H1 (cell line): Measurements from ENCODE around the gene KCNA10. TPM values are rescaled to one million over a fixed set of nuclear protein-coding genes. Genes with fewer than 3 reads are reported as not detected.

ENCODE experiments used
- CTCF ChIA-PET: fragments of 300-600 bp; sonication (Branson Sonifier 250); formaldehyde crosslinking; loops from one replicate; lab custom pipeline; 2021; ENCODE audit not compliant: partially characterized antibody; lab: Charles Lee
- POLR2A ChIA-PET: fragments of 300-600 bp; sonication (Branson Sonifier 250); formaldehyde crosslinking; loops from one replicate; lab custom pipeline; 2021; ENCODE audit warnings: inconsistent platforms; ENCODE audit not compliant: partially characterized antibody; lab: Charles Lee
- DNase-seq, 2 experiments: peaks; one replicate each; pipeline versions ENCODE4 v3.0.0 to v3.0.0-alpha.2; 2010 to 2022; ENCODE audit warnings: low spot score in 2 of 2, low read depth in 1 of 2, mixed read lengths in 1 of 2
- FAIRE-seq: peaks from 2 replicates; lab custom pipeline; 2011; peaks lifted over from hg19 to GRCh38; lab: Jason Lieb, UNC
- H2AFZ ChIP-seq: 2 replicates; pipeline ENCODE4 v1.8.1; 2012; ENCODE audit warnings: low read length, inconsistent platforms
- H2AK5ac ChIP-seq: 2 replicates; pipeline ENCODE4 v1.6.1; 2013; ENCODE audit warnings: low read depth, low read length
- H2BK120ac ChIP-seq: replicated peaks from 2 replicates; pipeline ENCODE3; 2013; ENCODE audit warnings: low read depth, low read length, inconsistent platforms
- H2BK12ac ChIP-seq: 2 replicates; pipeline ENCODE4 v1.6.1; 2013; ENCODE audit warnings: low read depth, low read length
- H2BK15ac ChIP-seq: 2 replicates; pipeline ENCODE4 v1.6.1; 2013; ENCODE audit warnings: low read length
- H2BK20ac ChIP-seq: 2 replicates; pipeline ENCODE4 v1.6.1; 2013; ENCODE audit warnings: low read length
- H2BK5ac ChIP-seq: 2 replicates; pipeline ENCODE4 v1.6.1; 2013; ENCODE audit warnings: low read depth, low read length
- H3K14ac ChIP-seq: 2 replicates; pipeline ENCODE4 v1.6.1; 2013; ENCODE audit warnings: inconsistent platforms; ENCODE audit not compliant: insufficient read length
- H3K18ac ChIP-seq: 2 replicates; pipeline ENCODE4 v1.6.1; 2013; ENCODE audit warnings: low read length; ENCODE audit errors: extremely low read depth
- H3K23ac ChIP-seq: 2 replicates; pipeline ENCODE4 v1.6.1; 2013; ENCODE audit warnings: inconsistent platforms; ENCODE audit not compliant: insufficient read length
- H3K23me2 ChIP-seq: 2 replicates; pipeline ENCODE4 v1.6.1; 2013; ENCODE audit warnings: low read depth, low read length
- H3K27ac ChIP-seq: 2 replicates; pipeline ENCODE4 v1.6.1; 2011; ENCODE audit warnings: low read depth, low read length, inconsistent platforms
- H3K27me3 ChIP-seq, 4 experiments: replicated peaks in 1 of 4; 1 replicate in 1 of 4; 2 replicates in 3 of 4; pipeline versions ENCODE4 v1.6.1 to v1.8.1; 2011 to 2013; ENCODE audit warnings: low read length in 3 of 4, mild to moderate bottlenecking in 3 of 4, inconsistent platforms in 2 of 4, mixed read lengths in 2 of 4, moderate library complexity in 1 of 4; ENCODE audit not compliant: control insufficient read depth in 3 of 4, insufficient read depth in 3 of 4; ENCODE audit errors: extremely low read depth in 1 of 4
- H3K36me3 ChIP-seq, 4 experiments: 2 replicates each; pipeline versions ENCODE4 v1.6.1 to v1.8.1; 2011 to 2013; ENCODE audit warnings: mild to moderate bottlenecking in 4 of 4, low read length in 3 of 4, moderate library complexity in 2 of 4, control low read depth in 1 of 4, inconsistent platforms in 1 of 4; ENCODE audit not compliant: insufficient read depth in 4 of 4, control insufficient read depth in 2 of 4
- H3K4ac ChIP-seq: replicated peaks from 2 replicates; pipeline ENCODE3; 2013; ENCODE audit warnings: low read length, low read depth, mixed read lengths, inconsistent platforms; ENCODE audit not compliant: insufficient read length
- H3K4me1 ChIP-seq, 4 experiments: replicated peaks in 1 of 4; 1 replicate in 1 of 4; 2 replicates in 3 of 4; pipeline versions ENCODE4 v1.6.1 to v1.8.1; 2011 to 2013; ENCODE audit warnings: low read length in 3 of 4, inconsistent platforms in 2 of 4, mixed read lengths in 1 of 4; ENCODE audit not compliant: insufficient read depth in 4 of 4, control insufficient read depth in 3 of 4
- H3K4me2 ChIP-seq, 2 experiments: 2 replicates each; pipeline versions ENCODE4 v1.6.1 to v1.8.1; 2011 to 2013; ENCODE audit warnings: low read depth in 2 of 2, low read length in 2 of 2, control low read depth in 1 of 2, inconsistent platforms in 1 of 2, mild to moderate bottlenecking in 1 of 2; ENCODE audit not compliant: insufficient read depth in 1 of 2
- H3K4me3 ChIP-seq, 4 experiments: fragments of 200-600, 300-600 bp in 1 of 4; sonication (generic), shearing (Covaris generic), sonication (Bioruptor Twin) in 1 of 4; 2 replicates each; pipeline versions ENCODE4 v1.5.1 to v1.8.1; 2011 to 2016; ENCODE audit warnings: low read length in 4 of 4, low read depth in 3 of 4, control low read depth in 2 of 4, inconsistent platforms in 2 of 4, mild to moderate bottlenecking in 2 of 4, mixed read lengths in 1 of 4, moderate library complexity in 1 of 4; ENCODE audit not compliant: insufficient read depth in 2 of 4; ENCODE audit errors: extremely low read depth in 1 of 4
- H3K56ac ChIP-seq: replicated peaks from 2 replicates; pipeline ENCODE3; 2013; ENCODE audit warnings: low read depth, mild to moderate bottlenecking, mixed read lengths, low read length, inconsistent platforms; ENCODE audit not compliant: insufficient read length
- H3K79me1 ChIP-seq: 2 replicates; pipeline ENCODE4 v1.6.1; 2013; ENCODE audit warnings: low read depth, low read length, control low read depth
- H3K79me2 ChIP-seq, 2 experiments: 2 replicates each; pipeline versions ENCODE4 v1.6.1 to v1.8.1; 2012 to 2013; ENCODE audit warnings: low read length in 2 of 2, mild to moderate bottlenecking in 2 of 2, inconsistent platforms in 1 of 2; ENCODE audit not compliant: insufficient read depth in 2 of 2, control insufficient read depth in 1 of 2
- H3K9ac ChIP-seq, 4 experiments: replicated peaks in 1 of 4; 1 replicate in 1 of 4; 2 replicates in 3 of 4; pipeline versions ENCODE4 v1.6.1 to v1.8.1; 2011 to 2013; ENCODE audit warnings: low read depth in 3 of 4, low read length in 3 of 4, control low read depth in 2 of 4, mild to moderate bottlenecking in 2 of 4, moderate library complexity in 2 of 4, inconsistent platforms in 1 of 4; ENCODE audit errors: extremely low read depth in 1 of 4
- H3K9me3 ChIP-seq, 2 experiments: 2 replicates each; pipeline versions ENCODE4 v1.6.1 to v1.8.1; 2012 to 2013; ENCODE audit warnings: mild to moderate bottlenecking in 2 of 2, moderate library complexity in 2 of 2, control low read depth in 1 of 2, inconsistent platforms in 1 of 2, low read depth in 1 of 2, low read length in 1 of 2, mixed read lengths in 1 of 2; ENCODE audit not compliant: insufficient read depth in 2 of 2
- H4K20me1 ChIP-seq, 2 experiments: replicated peaks in 1 of 2; 2 replicates each; pipeline versions ENCODE3 to v1.8.1; 2011 to 2013; ENCODE audit warnings: inconsistent platforms in 2 of 2, low read length in 2 of 2, mild to moderate bottlenecking in 1 of 2; ENCODE audit not compliant: insufficient read depth in 2 of 2, control insufficient read depth in 1 of 2
- H4K5ac ChIP-seq: 2 replicates; pipeline ENCODE4 v1.6.1; 2013; ENCODE audit warnings: low read length, low read depth, mixed read lengths, inconsistent platforms; ENCODE audit not compliant: insufficient read length
- H4K8ac ChIP-seq: 2 replicates; pipeline ENCODE4 v1.8.0; 2013; ENCODE audit warnings: mild to moderate bottlenecking, moderate library complexity, low read length, inconsistent platforms; ENCODE audit not compliant: insufficient read depth; ENCODE audit errors: extremely low read depth
- H4K91ac ChIP-seq: replicated peaks from 2 replicates; pipeline ENCODE3; 2013; ENCODE audit warnings: low read length, mixed read lengths, inconsistent platforms; ENCODE audit not compliant: insufficient read length
- ASH2L ChIP-seq: fragments of 200-600, 300-600 bp; sonication (generic); IDR thresholded peaks from one replicate; pipeline ENCODE4 v1.7.1; 2017; ENCODE audit warnings: low read length
- ATF2 ChIP-seq: IDR thresholded peaks from 2 replicates; pipeline ENCODE4 v1.6.1; 2012; ENCODE audit warnings: low read length, inconsistent platforms
- CBX5 ChIP-seq: fragments of 300-800, 300-1000 bp; sonication (generic); IDR thresholded peaks from 2 replicates; pipeline ENCODE4 v1.7.1; 2016; ENCODE audit warnings: antibody characterized with exemption, low read length, low read depth
- CBX8 ChIP-seq: fragments of 300-800, 300-1000 bp; sonication (generic); IDR thresholded peaks from 2 replicates; pipeline ENCODE4 v1.7.1; 2016; ENCODE audit warnings: low read depth, low read length, borderline replicate concordance
- CREB1 ChIP-seq: IDR thresholded peaks from 2 replicates; pipeline ENCODE4 v1.6.1; 2012; ENCODE audit warnings: inconsistent platforms
- EP300 ChIP-seq, 2 experiments: IDR thresholded peaks; 1 replicate in 1 of 2; 2 replicates in 1 of 2; pipeline ENCODE4 v1.6.1; 2011 to 2012; ENCODE audit warnings: low read depth in 2 of 2, low read length in 2 of 2, mild to moderate bottlenecking in 2 of 2, borderline replicate concordance in 1 of 2, inconsistent platforms in 1 of 2, moderate library complexity in 1 of 2
- MAX ChIP-seq: IDR thresholded peaks from 2 replicates; pipeline ENCODE4 v1.6.1; 2012; ENCODE audit warnings: inconsistent platforms
- RXRA ChIP-seq: IDR thresholded peaks from 2 replicates; pipeline ENCODE4 v1.6.1; 2011; ENCODE audit warnings: low read depth, mild to moderate bottlenecking, low read length, moderate library complexity; ENCODE audit not compliant: insufficient read depth
- SAP30 ChIP-seq: fragments of 300-600 bp; sonication (generic); IDR thresholded peaks from 2 replicates; pipeline ENCODE4 v1.7.1; 2012; ENCODE audit warnings: low read length, moderate library complexity, mild to moderate bottlenecking, inconsistent platforms; ENCODE audit not compliant: insufficient read depth, insufficient replicate concordance
- WGBS, 2 experiments: shearing (Covaris generic) in 1 of 2; methylation state at CpG; one replicate each; pipeline versions ENCODE4 v1.1.6 to v1.1.7; 2013 to 2015; ENCODE audit warnings: low lambda C conversion rate in 2 of 2, mixed read lengths in 2 of 2, inconsistent platforms in 1 of 2, low coverage in 1 of 2, missing lambda C conversion rate in 1 of 2; ENCODE audit not compliant: insufficient replicate concordance in 2 of 2, insufficient coverage in 1 of 2, insufficient read length in 1 of 2; ENCODE audit errors: extremely low coverage in 1 of 2, missing lambda C conversion rate in 1 of 2; 5-methylcytosine and 5-hydroxymethylcytosine counted together
- polyA plus RNA-seq, 7 experiments: library from polyadenylated mRNA; depleted of rRNA in 3 of 7; stranded (reverse) in 5 of 7; unstranded in 2 of 7; fragments of >200 nt in 5 of 7; fragments of 200-250 nt in 2 of 7; gene quantifications; 1 replicate in 5 of 7; 2 replicates in 1 of 7; 4 replicates in 1 of 7; pipeline versions ENCODE4 v1.2.1 to v1.2.3, GENCODE V29; 2011 to 2013; ENCODE audit warnings: missing spikeins in 2 of 7, mixed read lengths in 2 of 7
- total RNA-seq: library from RNA; stranded (reverse); fragmentation: NEBNext Ultra II Directional; extraction: Animal tissue kit (Norgen Biotek cat#: 25700); gene quantifications from 2 replicates; pipeline ENCODE4 v1.2.1, GENCODE V29; 2021

KCNA10 gene
- total and polyA plus RNA-seq, 2 of the 8 experiments (the other 6 are each of a cell fraction or from before 2014, with no cell fraction given), result not detected

- H2AFZ ChIP-seq, result no peak overlapping the region
- no peak for TF ChIP-seq EP300 (IDR thresholded peaks at IDR 0.05; ENCODE audit: borderline replicate concordance in 1 of 2, low read depth in 2 of 2, low read length in 2 of 2)
- no peak for TF ChIP-seq CBX5
- TF ChIP-seq CBX8, result no peak
- no peak for TF ChIP-seq SAP30
- TF ChIP-seq MAX, result no peak
- TF ChIP-seq ATF2, result no peak
- no peak for TF ChIP-seq ASH2L
- no peak for TF ChIP-seq CREB1
- no peak for TF ChIP-seq RXRA
- no peaks in the 10 kb centered on the region for H3K79me2 ChIP-seq
- H3K4me1 ChIP-seq, result peaks cover 0 to 3% (median 0%) of the 10 kb centered on the region in 4 experiments; a peak in 1 of 7 replicates
- H3K9ac ChIP-seq, result no peak overlapping the region
- H2BK12ac ChIP-seq, result no peak overlapping the region
- no peak overlapping the region for H3K18ac ChIP-seq
- no peaks in the 10 kb centered on the region for H3K9me3 ChIP-seq
- H3K36me3 ChIP-seq, result no peaks in the 10 kb centered on the region
- FAIRE-seq (no peak), DNase-seq (no peak)
- H3K79me1 ChIP-seq, result no peaks in the 10 kb centered on the region
- no peak overlapping the region for H2BK15ac ChIP-seq
- no peak overlapping the region for H3K23ac ChIP-seq
- no peaks in the 10 kb centered on the region for H4K20me1 ChIP-seq
- no peak overlapping the region for H3K56ac ChIP-seq
- no peak overlapping the region for H3K4me3 ChIP-seq
- no peak overlapping the region for H2BK20ac ChIP-seq
- H4K8ac ChIP-seq, result no peak overlapping the region
- H3K27ac ChIP-seq, result no peak overlapping the region
- H3K23me2 ChIP-seq, result no peaks in the 10 kb centered on the region
- 0 out of 2 replicates have a peak overlapping the region, but pooled peaks have one; percentile 56 for H2AK5ac ChIP-seq
- H3K4ac ChIP-seq, result no peak overlapping the region
- H2BK5ac ChIP-seq, result no peak overlapping the region
- ChIA-PET POLR2A (no interaction called here), CTCF (interaction anchor here (0.5 to 25.0 kb wide), 17 partner anchors 13 to 256 kb away, joined by 3 to 302 read pairs (median 12); partner anchors contain the start of gene KCNA2)
- WGBS, 2 experiments, result 83% methylated on average over 7 of the region's 7 CpGs; no CpG with 5 or more reads in 1 of the 2 experiments
- H3K27me3 ChIP-seq, result peaks cover 0 to 6% (median 0%) of the 10 kb centered on the region in 4 experiments; a peak in 3 of 7 replicates
- H3K4me2 ChIP-seq, result no peak overlapping the region
- H3K14ac ChIP-seq, result no peak overlapping the region
- H2BK120ac ChIP-seq, result no peak overlapping the region
- H4K5ac ChIP-seq, result no peak overlapping the region
- H4K91ac ChIP-seq, result no peak overlapping the region
These were observed 7.3 kb upstream of the KCNA10 start for GRCh38 chr1:110526201-110526780.
